GM06990 (cell line): ENCODE data around the gene LAMC2.

Source experiments
- DNase-seq: peaks from one replicate; pipeline ENCODE4 v3.0.0-alpha.2; 2011; ENCODE audit not compliant: insufficient read length; ENCODE audit errors: extremely low read depth
- H3K27me3 ChIP-seq: replicated peaks from 2 replicates; pipeline ENCODE4 v1.6.0; 2011; ENCODE audit warnings: low read length; ENCODE audit not compliant: control insufficient read depth, insufficient read depth
- H3K36me3 ChIP-seq: 2 replicates; pipeline ENCODE4 v1.5.1; 2011; ENCODE audit warnings: low read length; ENCODE audit not compliant: control insufficient read depth, insufficient read depth
- H3K4me3 ChIP-seq: replicated peaks from 2 replicates; pipeline ENCODE4 v1.5.1; 2011; ENCODE audit warnings: low read depth, mild to moderate bottlenecking, control low read depth, low read length
- CTCF ChIP-seq: IDR thresholded peaks from 2 replicates; pipeline ENCODE4 v1.5.1; 2011; ENCODE audit warnings: low read length, control low read depth, mild to moderate bottlenecking, inconsistent platforms; ENCODE audit not compliant: insufficient read depth, poor library complexity, severe bottlenecking

The LAMC2 gene

DNA sequence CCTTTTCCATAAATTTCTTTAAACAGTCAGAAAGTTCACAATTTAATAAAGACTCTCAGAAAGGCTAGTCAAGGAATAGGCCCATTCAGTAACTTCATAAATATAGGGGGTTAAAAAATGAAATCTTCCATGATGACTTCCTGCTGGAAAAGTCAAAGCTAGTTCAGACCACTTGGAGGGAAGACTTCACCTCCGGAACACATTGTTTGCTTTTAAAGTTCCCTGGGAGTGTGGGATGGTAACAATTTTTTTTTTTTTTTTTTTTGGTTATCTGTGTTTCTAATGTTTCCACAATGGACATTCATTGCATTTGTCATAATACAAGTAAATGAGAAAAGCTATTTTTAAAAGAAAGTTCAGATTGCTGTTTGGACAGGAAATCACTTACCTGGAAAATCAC is 18.4 kb upstream of the LAMC2 start:
- no peak overlapping the region for H3K4me3 ChIP-seq
- no peaks in the 10 kb centered on the region for H3K27me3 ChIP-seq
- DNase-seq = no peak
- no peaks in the 10 kb centered on the region for H3K36me3 ChIP-seq
- no peak for TF ChIP-seq CTCF

- no peak for DNase-seq
- no peak for TF ChIP-seq CTCF
- no peaks in the 10 kb centered on the region for H3K36me3 ChIP-seq
- no peaks in the 10 kb centered on the region for H3K27me3 ChIP-seq
- H3K4me3 ChIP-seq = no peak overlapping the region
These were observed 17.8 kb upstream of the LAMC2 start for GRCh38 chr1:183168308-183168707.

GRCh38 chr1:183173828-183174227 is 12.2 kb upstream of the LAMC2 start:
- no peak for DNase-seq
- TF ChIP-seq CTCF = no peak
- Histone ChIP-seq H3K36me3 (no peaks in the 10 kb centered on the region), H3K4me3 (no peak overlapping the region), H3K27me3 (no peaks in the 10 kb centered on the region)

DNA sequence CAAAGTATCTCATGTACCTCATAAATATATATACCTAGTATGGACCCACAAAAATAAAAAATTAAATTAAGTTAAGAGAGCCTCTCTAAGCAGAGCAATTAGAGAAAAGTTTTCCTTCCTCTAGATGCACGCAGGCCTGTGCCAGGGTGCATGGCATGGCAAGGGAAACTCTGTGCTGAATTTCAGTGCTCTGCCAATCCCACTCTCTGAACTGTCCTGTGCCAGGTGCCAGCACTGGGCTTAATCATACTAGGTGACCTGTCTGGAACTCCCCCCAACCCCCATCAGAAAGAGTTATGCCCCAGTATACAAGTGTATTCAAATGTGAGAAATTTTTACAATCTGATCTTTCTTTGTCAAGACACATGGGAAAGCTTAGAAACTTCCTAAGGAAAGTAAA is 10.4 kb upstream of the LAMC2 start:
- Histone ChIP-seq H3K36me3 (no peaks in the 10 kb centered on the region), H3K4me3 (no peak overlapping the region), H3K27me3 (no peaks in the 10 kb centered on the region)
- DNase-seq = no peak
- no peak for TF ChIP-seq CTCF

GRCh38 chr1:183178545-183178944 is 7.5 kb upstream of the LAMC2 start:
- Histone ChIP-seq H3K27me3 (no peaks in the 10 kb centered on the region), H3K4me3 (no peak overlapping the region), H3K36me3 (no peaks in the 10 kb centered on the region)
- TF ChIP-seq CTCF = no peak
- DNase-seq = no peak

DNA sequence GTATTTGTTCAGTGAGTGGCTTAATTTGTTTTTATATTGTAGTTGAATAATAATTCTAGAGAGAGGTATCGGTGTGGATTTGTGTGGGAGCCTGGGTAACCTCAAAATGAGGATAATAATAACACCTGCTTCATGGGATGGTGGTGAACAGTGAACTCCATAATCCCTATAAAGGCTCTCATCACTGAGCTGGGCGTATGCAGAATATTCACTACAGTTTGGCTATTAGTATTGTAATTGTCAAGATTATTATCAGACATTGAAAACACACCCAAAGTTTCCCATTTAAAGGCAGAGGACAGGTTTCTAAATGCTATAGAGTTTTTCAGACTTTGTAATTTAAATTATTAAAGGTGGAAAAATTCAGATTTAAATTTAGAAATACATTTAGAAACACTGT is 7.0 kb upstream of the LAMC2 start:
- H3K36me3 ChIP-seq = no peaks in the 10 kb centered on the region
- H3K27me3 ChIP-seq = no peaks in the 10 kb centered on the region
- no peak for DNase-seq

More for the DNA sequence above, 7.0 kb upstream of the LAMC2 start:
- H3K4me3 ChIP-seq = no peak overlapping the region
- TF ChIP-seq CTCF = no peak
